Panc1 (cell line): ENCODE data around the gene FSTL5. TPM values are rescaled to one million over a fixed set of nuclear protein-coding genes. Genes with fewer than 3 reads are reported as not detected.

Experiments
- ATAC-seq: fragments of 200-7000 bp; cut with Tn5 transposase; 2 replicates; pipeline ENCODE4 v1.9.1; 2020; ENCODE audit warnings: mild to moderate bottlenecking, moderate library complexity
- BruUV-seq: library from RNA; stranded (reverse); fragments of 400-500 nt; replicated peaks from 2 replicates; lab custom pipeline; 2021; lab: Mats Ljungman, UMichigan
- CTCF ChIA-PET: fragments of 300-600 bp; sonication (Branson Sonifier 250); formaldehyde crosslinking; loops from one replicate; lab custom pipeline; 2022; ENCODE audit warnings: antibody characterized with exemption; lab: Charles Lee
- POLR2A ChIA-PET: fragments of 300-600 bp; sonication (Branson Sonifier 250); formaldehyde crosslinking; loops from one replicate; lab custom pipeline; 2022; ENCODE audit warnings: antibody characterized with exemption; lab: Charles Lee
- DNase-seq: peaks from one replicate; pipeline ENCODE4 v3.0.0-alpha.2; 2010; ENCODE audit warnings: low read depth, low spot score
- H3K27ac ChIP-seq: 2 replicates; pipeline ENCODE4 v1.5.1; 2011; ENCODE audit warnings: mild to moderate bottlenecking, low read length, inconsistent platforms
- H3K27me3 ChIP-seq: fragments of 200-500 bp; sonication (Bioruptor generic); 2 replicates; pipeline ENCODE4 v1.6.0; 2014; ENCODE audit warnings: low read length, inconsistent platforms; ENCODE audit not compliant: control insufficient read depth, insufficient read depth
- H3K36me3 ChIP-seq: fragments of 200-500 bp; sonication (Bioruptor generic); 2 replicates; pipeline ENCODE4 v1.5.1; 2014; ENCODE audit warnings: inconsistent platforms, mild to moderate bottlenecking, low read length, moderate library complexity; ENCODE audit not compliant: control insufficient read depth, insufficient read depth
- H3K4me1 ChIP-seq: 2 replicates; pipeline ENCODE4 v1.5.1; 2011; ENCODE audit warnings: inconsistent platforms, mild to moderate bottlenecking, low read length, moderate library complexity; ENCODE audit not compliant: control insufficient read depth, insufficient read depth
- H3K4me3 ChIP-seq, 2 experiments: 2 replicates each; pipeline ENCODE4 v1.5.1; 2011 to 2012; ENCODE audit warnings: low read depth in 2 of 2, low read length in 2 of 2, mild to moderate bottlenecking in 2 of 2, inconsistent platforms in 1 of 2, moderate library complexity in 1 of 2
- H3K9me3 ChIP-seq: fragments of 200-500 bp; sonication (Bioruptor generic); 2 replicates; pipeline ENCODE4 v1.5.1; 2014; ENCODE audit warnings: low read depth, mild to moderate bottlenecking, inconsistent platforms, low read length, moderate library complexity; ENCODE audit not compliant: control insufficient read depth, insufficient read depth
- POLR2AphosphoS5 ChIP-seq: IDR thresholded peaks from 2 replicates; pipeline ENCODE4 v1.6.1; 2012; ENCODE audit warnings: mild to moderate bottlenecking, low read depth, low read length, moderate library complexity
- SIN3A ChIP-seq: IDR thresholded peaks from 2 replicates; pipeline ENCODE4 v1.6.1; 2012; ENCODE audit warnings: low read depth, mild to moderate bottlenecking, low read length, moderate library complexity, borderline replicate concordance; ENCODE audit not compliant: insufficient read depth
- TCF7L2 ChIP-seq: IDR thresholded peaks from 2 replicates; pipeline ENCODE4 v1.6.1; 2011; ENCODE audit warnings: mild to moderate bottlenecking, low read depth, low read length, inconsistent platforms
- in situ Hi-C: cut with HindIII; loops from 2 replicates; pipeline ENCODE4 v1.10.0; 2016; ENCODE audit warnings: low sequenced_read_pairs, low pct_unique_long_range_greater_than_20kb
- intact Hi-C: fragments of 100-400 bp; cut with micrococcal nuclease; formaldehyde crosslinking; loops from one replicate; pipeline ENCODE4 v1.10.0; 2022; ENCODE audit not compliant: unreplicated experiment
- total RNA-seq: library from RNA; stranded (reverse); gene quantifications from one replicate; pipeline ENCODE4 v1.2.1, GENCODE V29; 2021; ENCODE audit not compliant: unreplicated experiment
- TF ChIP-seq, protein P1 (sequence below): fragments of 450-650 bp; IDR thresholded peaks from 2 replicates; pipeline ENCODE4 v1.5.1; 2017; ENCODE audit warnings: mild to moderate bottlenecking
- TF ChIP-seq, protein P2 (sequence below), 2 experiments: IDR thresholded peaks; 2 replicates each; pipeline ENCODE4 v1.6.1; 2011 to 2012; ENCODE audit warnings: low read depth in 2 of 2, control low read depth in 1 of 2, low read length in 1 of 2, mild to moderate bottlenecking in 1 of 2, moderate library complexity in 1 of 2; ENCODE audit not compliant: insufficient read depth in 1 of 2

FSTL5 gene
- total RNA-seq, 1 experiment from 2014 or later, result 0.67 TPM

DNA sequence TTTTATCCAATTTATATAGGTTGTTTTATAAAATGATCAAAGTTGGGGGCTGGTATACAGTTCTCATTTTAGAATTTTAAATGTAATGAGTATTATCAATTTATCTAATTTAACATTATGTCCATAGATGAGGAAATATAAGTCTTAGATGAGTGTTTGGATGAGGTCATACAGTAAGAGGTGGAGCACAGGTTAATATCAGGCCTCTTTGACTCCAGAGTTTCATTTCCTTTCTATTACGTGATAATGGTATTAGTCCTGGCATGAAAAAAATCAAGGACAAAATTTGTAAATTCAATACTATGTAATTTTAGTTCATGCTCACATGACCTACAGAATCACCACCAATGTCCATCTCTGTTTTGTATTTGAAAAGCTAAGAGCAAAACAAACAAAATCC lies 269.8 kb downstream of the FSTL5 start:
- no peak for DNase-seq
- ChIA-PET CTCF (no interaction called here), POLR2A (no interaction called here)
- Histone ChIP-seq H3K4me1 (no peaks in the 10 kb centered on the region), H3K27me3 (no peaks in the 10 kb centered on the region), H3K9me3 (no peaks in the 10 kb centered on the region), H3K36me3 (no peaks in the 10 kb centered on the region), H3K27ac (no peak overlapping the region), H3K4me3 (no peak overlapping the region)
- BruUV-seq, result no TSS peak
- intact Hi-C loops, result no loop called here
- in situ Hi-C loops, result no loop called here
- no peak for TF ChIP-seq SIN3A
- TF ChIP-seq, protein P1, sequence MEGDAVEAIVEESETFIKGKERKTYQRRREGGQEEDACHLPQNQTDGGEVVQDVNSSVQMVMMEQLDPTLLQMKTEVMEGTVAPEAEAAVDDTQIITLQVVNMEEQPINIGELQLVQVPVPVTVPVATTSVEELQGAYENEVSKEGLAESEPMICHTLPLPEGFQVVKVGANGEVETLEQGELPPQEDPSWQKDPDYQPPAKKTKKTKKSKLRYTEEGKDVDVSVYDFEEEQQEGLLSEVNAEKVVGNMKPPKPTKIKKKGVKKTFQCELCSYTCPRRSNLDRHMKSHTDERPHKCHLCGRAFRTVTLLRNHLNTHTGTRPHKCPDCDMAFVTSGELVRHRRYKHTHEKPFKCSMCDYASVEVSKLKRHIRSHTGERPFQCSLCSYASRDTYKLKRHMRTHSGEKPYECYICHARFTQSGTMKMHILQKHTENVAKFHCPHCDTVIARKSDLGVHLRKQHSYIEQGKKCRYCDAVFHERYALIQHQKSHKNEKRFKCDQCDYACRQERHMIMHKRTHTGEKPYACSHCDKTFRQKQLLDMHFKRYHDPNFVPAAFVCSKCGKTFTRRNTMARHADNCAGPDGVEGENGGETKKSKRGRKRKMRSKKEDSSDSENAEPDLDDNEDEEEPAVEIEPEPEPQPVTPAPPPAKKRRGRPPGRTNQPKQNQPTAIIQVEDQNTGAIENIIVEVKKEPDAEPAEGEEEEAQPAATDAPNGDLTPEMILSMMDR, result no peak
- TF ChIP-seq, protein P2, sequence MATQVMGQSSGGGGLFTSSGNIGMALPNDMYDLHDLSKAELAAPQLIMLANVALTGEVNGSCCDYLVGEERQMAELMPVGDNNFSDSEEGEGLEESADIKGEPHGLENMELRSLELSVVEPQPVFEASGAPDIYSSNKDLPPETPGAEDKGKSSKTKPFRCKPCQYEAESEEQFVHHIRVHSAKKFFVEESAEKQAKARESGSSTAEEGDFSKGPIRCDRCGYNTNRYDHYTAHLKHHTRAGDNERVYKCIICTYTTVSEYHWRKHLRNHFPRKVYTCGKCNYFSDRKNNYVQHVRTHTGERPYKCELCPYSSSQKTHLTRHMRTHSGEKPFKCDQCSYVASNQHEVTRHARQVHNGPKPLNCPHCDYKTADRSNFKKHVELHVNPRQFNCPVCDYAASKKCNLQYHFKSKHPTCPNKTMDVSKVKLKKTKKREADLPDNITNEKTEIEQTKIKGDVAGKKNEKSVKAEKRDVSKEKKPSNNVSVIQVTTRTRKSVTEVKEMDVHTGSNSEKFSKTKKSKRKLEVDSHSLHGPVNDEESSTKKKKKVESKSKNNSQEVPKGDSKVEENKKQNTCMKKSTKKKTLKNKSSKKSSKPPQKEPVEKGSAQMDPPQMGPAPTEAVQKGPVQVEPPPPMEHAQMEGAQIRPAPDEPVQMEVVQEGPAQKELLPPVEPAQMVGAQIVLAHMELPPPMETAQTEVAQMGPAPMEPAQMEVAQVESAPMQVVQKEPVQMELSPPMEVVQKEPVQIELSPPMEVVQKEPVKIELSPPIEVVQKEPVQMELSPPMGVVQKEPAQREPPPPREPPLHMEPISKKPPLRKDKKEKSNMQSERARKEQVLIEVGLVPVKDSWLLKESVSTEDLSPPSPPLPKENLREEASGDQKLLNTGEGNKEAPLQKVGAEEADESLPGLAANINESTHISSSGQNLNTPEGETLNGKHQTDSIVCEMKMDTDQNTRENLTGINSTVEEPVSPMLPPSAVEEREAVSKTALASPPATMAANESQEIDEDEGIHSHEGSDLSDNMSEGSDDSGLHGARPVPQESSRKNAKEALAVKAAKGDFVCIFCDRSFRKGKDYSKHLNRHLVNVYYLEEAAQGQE (IDR thresholded peaks at IDR 0.05; ENCODE audit: insufficient read depth in 1 of 2, low read depth in 2 of 2, low read length in 1 of 2), result no peak
- no peak for TF ChIP-seq TCF7L2
- no peak for TF ChIP-seq POLR2AphosphoS5
- no peak for ATAC-seq

DNA sequence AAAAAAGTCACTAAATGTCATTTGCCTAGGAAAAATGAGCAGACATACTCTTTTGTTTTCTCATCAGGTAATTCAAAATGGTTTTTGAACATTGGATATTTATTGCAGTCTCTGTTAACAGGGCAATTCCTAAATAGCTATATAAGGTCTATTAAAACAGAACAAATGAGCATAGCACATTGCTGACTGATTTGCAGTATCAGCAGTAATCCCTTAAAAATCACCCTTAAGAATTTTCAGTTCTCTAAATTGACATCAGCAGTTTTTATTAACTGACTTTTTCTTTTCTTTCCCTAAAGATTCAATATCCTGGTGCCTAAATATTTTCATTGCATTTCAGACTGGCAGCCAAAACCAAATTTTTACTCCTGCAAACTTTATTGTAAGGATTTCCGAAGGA lies 270.2 kb downstream of the FSTL5 start:
- H3K4me1 ChIP-seq, result no peaks in the 10 kb centered on the region
- ChIA-PET CTCF (no interaction called here), POLR2A (no interaction called here)
- no TSS peak for BruUV-seq
- no peak overlapping the region for H3K27ac ChIP-seq
- TF ChIP-seq, protein P1, result no peak
- TF ChIP-seq, protein P2 (IDR thresholded peaks at IDR 0.05; ENCODE audit: insufficient read depth in 1 of 2, low read depth in 2 of 2, low read length in 1 of 2), result no peak
- no peak for TF ChIP-seq POLR2AphosphoS5
- no peak for TF ChIP-seq SIN3A
- no peak for TF ChIP-seq TCF7L2
- H3K27me3 ChIP-seq, result no peaks in the 10 kb centered on the region
- no peaks in the 10 kb centered on the region for H3K9me3 ChIP-seq
- H3K4me3 ChIP-seq, result no peak overlapping the region
- H3K36me3 ChIP-seq, result no peaks in the 10 kb centered on the region
- in situ Hi-C loops, result no loop called here
- ATAC-seq (no peak), DNase-seq (no peak)
- intact Hi-C loops, result no loop called here
